HUES64 (cell line): Measurements from ENCODE around the gene WWOX.
"Not testable (repeated sequence)": the region's sequence is repeated elsewhere in the genome, so short reads cannot be mapped to it uniquely, and the experiment has no call there.

Experiments used
- H3K27ac ChIP-seq: 2 replicates; pipeline ENCODE4 v1.7.0; 2013; ENCODE audit warnings: low read depth, low read length, inconsistent platforms
- H3K27me3 ChIP-seq: 2 replicates; pipeline ENCODE4 v1.6.1; 2013; ENCODE audit warnings: mild to moderate bottlenecking, low read length; ENCODE audit not compliant: insufficient read depth
- H3K36me3 ChIP-seq: 2 replicates; pipeline ENCODE4 v1.6.1; 2013; ENCODE audit warnings: mild to moderate bottlenecking, low read length; ENCODE audit not compliant: insufficient read depth
- H3K4me1 ChIP-seq: 2 replicates; pipeline ENCODE4 v1.6.1; 2013; ENCODE audit warnings: mild to moderate bottlenecking, low read length, moderate library complexity; ENCODE audit not compliant: insufficient read depth
- H3K4me3 ChIP-seq: 2 replicates; pipeline ENCODE4 v1.5.1; 2013; ENCODE audit warnings: mild to moderate bottlenecking, low read length, moderate library complexity
- H3K9ac ChIP-seq: 2 replicates; pipeline ENCODE4 v1.6.1; 2013; ENCODE audit warnings: mild to moderate bottlenecking, low read depth, low read length
- H3K9me3 ChIP-seq: 2 replicates; pipeline ENCODE4 v1.6.1; 2013; ENCODE audit warnings: low read depth, low read length; ENCODE audit not compliant: insufficient read depth
- WGBS: fragments of 150-250, 120-280 bp; methylation state at CpG from one replicate; pipeline ENCODE4 v1.1.7; 2013; ENCODE audit warnings: missing lambda C conversion rate; 5-methylcytosine and 5-hydroxymethylcytosine counted together

The WWOX gene

DNA sequence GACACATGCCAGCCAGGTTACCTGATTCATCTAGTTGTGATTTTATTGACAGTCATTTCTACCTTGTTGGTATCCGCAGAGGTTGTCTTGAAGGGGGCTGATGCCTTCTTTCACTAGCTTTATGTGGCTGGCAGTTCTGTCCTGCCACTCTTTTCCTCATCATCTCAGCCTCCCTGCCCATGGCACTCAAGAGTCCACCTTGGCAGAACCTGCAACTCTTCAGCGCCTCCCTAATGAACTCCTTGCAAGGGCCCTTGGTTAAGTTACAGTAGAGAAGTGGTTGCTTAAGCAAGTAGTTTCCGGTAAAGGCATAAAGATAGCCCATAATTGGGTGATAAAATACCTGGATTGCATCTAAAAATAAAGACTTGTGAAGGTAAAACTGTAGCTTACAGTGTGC is 489.9 kb downstream of the WWOX start:
- Histone ChIP-seq H3K4me1 (0 out of 2 replicates have a peak, but pooled peaks cover 2% of the 10 kb centered on the region), H3K36me3 (no peaks in the 10 kb centered on the region), H3K4me3 (no peak overlapping the region), H3K27me3 (no peaks in the 10 kb centered on the region), H3K9me3 (no peaks in the 10 kb centered on the region), H3K9ac (no peak overlapping the region), H3K27ac (no peak overlapping the region)
- WGBS = 95% methylated on average over 3 of the region's 3 CpGs

- Histone ChIP-seq H3K9ac (no peak overlapping the region), H3K4me1 (no peaks in the 10 kb centered on the region), H3K27ac (no peak overlapping the region), H3K4me3 (no peak overlapping the region), H3K27me3 (no peaks in the 10 kb centered on the region), H3K36me3 (no peaks in the 10 kb centered on the region), H3K9me3 (no peaks in the 10 kb centered on the region)
- 96% methylated on average over 5 of the region's 5 CpGs for WGBS
These were observed 492.2 kb downstream of the WWOX start for GRCh38 chr16:78591682-78592103.

DNA sequence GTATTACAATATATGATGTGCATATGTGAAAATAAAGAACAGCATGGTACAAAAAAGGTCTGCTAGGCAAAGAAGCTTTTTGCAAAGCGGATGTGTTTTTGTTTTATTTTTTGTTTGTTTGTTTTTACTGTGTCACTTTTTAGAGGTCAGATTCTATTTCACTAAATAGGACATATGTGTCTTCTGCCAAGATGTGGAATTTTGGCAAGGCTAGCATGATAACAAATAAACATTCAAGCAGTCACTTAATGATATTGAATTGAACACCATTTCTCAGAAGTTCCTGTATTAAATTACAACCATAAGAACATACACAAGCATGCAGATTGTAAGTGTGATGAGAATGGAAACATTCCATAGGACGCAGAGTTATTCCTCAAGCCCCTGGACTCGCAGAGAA is 492.7 kb downstream of the WWOX start:
- no peak overlapping the region for H3K4me3 ChIP-seq
- peaks cover 2% of the 10 kb centered on the region; the same call in 1 of the 2 replicates for H3K4me1 ChIP-seq
- no peak overlapping the region for H3K9ac ChIP-seq
- 96% methylated on average over 3 of the region's 3 CpGs for WGBS
- no peaks in the 10 kb centered on the region for H3K9me3 ChIP-seq
- H3K27ac ChIP-seq = no peak overlapping the region
- H3K36me3 ChIP-seq = no peaks in the 10 kb centered on the region
- no peaks in the 10 kb centered on the region for H3K27me3 ChIP-seq

DNA sequence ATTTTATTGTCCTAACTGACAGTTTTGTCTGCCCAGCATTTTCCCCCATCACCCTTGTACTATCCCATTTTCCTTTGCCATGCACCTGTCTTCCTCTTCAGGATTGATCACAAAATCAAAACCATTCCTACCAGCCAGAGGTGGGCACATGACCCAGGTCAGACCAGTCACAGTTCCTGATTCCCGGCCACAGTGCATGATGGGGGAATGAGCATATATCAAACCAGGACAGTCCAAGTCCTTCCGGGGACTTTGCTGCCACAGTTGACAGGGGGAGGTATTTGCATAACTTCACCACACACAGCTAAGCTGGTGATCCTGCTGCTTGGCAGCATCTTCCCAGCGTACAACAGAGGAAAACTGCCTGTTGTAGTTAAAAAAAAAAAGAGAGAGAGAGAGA is 493.9 kb downstream of the WWOX start:
- no peaks in the 10 kb centered on the region for H3K27me3 ChIP-seq
- 58% methylated on average over 3 of the region's 3 CpGs for WGBS
- peaks cover 4% of the 10 kb centered on the region; the same call in 1 of the 2 replicates for H3K4me1 ChIP-seq
- no peak overlapping the region for H3K4me3 ChIP-seq
- H3K27ac ChIP-seq = no peak overlapping the region
- H3K9ac ChIP-seq = no peak overlapping the region
- no peaks in the 10 kb centered on the region for H3K36me3 ChIP-seq
- no peaks in the 10 kb centered on the region for H3K9me3 ChIP-seq

- WGBS = 90% methylated on average over 6 of the region's 7 CpGs
- Histone ChIP-seq H3K36me3 (no peaks in the 10 kb centered on the region), H3K27me3 (no peaks in the 10 kb centered on the region), H3K4me3 (no peak overlapping the region), H3K27ac (no peak overlapping the region), H3K4me1 (peaks cover 8% of the 10 kb centered on the region; the same call in 1 of the 2 replicates), H3K9ac (no peak overlapping the region), H3K9me3 (no peaks in the 10 kb centered on the region)
These were observed 494.7 kb downstream of the WWOX start for GRCh38 chr16:78594191-78594590.

DNA sequence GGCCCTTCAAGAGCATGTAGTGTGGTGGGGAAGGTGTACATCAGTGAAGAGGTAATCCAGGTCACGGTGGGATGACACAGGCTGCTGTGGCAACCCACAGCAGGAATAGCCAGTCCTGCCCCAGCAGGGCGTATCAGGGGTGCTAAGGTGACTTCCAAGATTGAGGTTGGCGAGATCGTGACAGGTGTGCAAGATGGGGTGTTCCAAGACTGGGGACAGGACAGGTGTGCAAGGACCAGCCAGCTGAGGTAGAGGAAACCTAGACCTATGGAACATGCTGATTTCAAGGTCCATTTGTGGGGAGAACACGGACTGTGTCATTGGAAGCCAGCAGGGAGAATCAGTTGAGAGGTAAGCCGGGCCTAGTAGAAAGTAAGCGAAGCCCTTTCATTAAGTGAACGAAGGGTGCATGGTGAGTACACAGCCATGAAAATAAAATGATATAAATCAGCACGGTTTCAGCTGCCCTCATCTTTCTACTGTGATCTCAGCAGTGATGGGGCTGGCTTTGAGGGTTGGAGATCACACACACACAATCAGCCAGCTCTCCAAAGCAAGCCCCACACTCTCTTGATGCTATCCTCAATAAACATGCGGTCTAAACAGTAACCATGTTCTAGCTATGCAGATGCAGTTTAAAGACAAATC is 497.0 kb downstream of the WWOX start:
- H3K4me1 ChIP-seq = peaks cover 16% of the 10 kb centered on the region; the same call in 1 of the 2 replicates
- no peaks in the 10 kb centered on the region for H3K36me3 ChIP-seq
- H3K27me3 ChIP-seq = no peaks in the 10 kb centered on the region
- H3K4me3 ChIP-seq = no peak overlapping the region
- no peaks in the 10 kb centered on the region for H3K9me3 ChIP-seq
- no peak overlapping the region for H3K9ac ChIP-seq
- no peak overlapping the region for H3K27ac ChIP-seq
- WGBS = 93% methylated on average over 10 of the region's 10 CpGs

DNA sequence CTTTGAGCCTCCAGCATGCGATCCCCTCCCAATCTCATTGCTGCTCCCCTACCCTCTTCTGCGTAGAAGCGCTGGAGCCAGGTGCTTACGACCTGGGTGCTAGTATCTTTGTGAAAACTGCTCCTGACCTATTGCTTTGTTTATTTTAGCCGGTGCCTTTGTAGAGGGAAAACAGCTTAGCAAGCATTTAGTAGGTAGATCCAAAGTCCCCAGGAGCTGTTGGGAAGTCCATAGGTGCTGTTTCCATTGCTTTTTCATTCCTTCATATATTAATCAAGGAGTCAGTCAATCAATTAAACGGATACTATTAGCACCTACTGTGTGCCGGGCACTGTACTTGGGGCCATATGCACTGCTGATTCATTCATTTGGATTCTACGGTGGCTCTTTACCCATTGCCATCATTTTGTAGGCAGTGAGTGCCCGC is 497.6 kb downstream of the WWOX start:
- Histone ChIP-seq H3K4me3 (no peak overlapping the region), H3K36me3 (no peaks in the 10 kb centered on the region), H3K27ac (no peak overlapping the region), H3K27me3 (no peaks in the 10 kb centered on the region), H3K9ac (no peak overlapping the region), H3K4me1 (peaks cover 17% of the 10 kb centered on the region; the same call in 1 of the 2 replicates), H3K9me3 (no peaks in the 10 kb centered on the region)
- WGBS = 92% methylated on average over 9 of the region's 9 CpGs

- H3K27me3 ChIP-seq = no peaks in the 10 kb centered on the region
- no peaks in the 10 kb centered on the region for H3K9me3 ChIP-seq
- H3K36me3 ChIP-seq = no peaks in the 10 kb centered on the region
- no peak overlapping the region for H3K4me3 ChIP-seq
- 95% methylated on average over 8 of the region's 9 CpGs for WGBS
- no peak overlapping the region for H3K9ac ChIP-seq
- no peak overlapping the region for H3K27ac ChIP-seq
- peaks cover 17% of the 10 kb centered on the region; the same call in 1 of the 2 replicates for H3K4me1 ChIP-seq
These were observed 498.5 kb downstream of the WWOX start for GRCh38 chr16:78597809-78598570.

- no peaks in the 10 kb centered on the region for H3K36me3 ChIP-seq
- no peak overlapping the region for H3K9ac ChIP-seq
- no peaks in the 10 kb centered on the region for H3K9me3 ChIP-seq
- H3K27ac ChIP-seq = no peak overlapping the region
- WGBS = 95% methylated on average over 4 of the region's 4 CpGs
- H3K4me1 ChIP-seq = peaks cover 17% of the 10 kb centered on the region; the same call in 1 of the 2 replicates
- no peak overlapping the region for H3K4me3 ChIP-seq
- no peaks in the 10 kb centered on the region for H3K27me3 ChIP-seq
These were observed 499.8 kb downstream of the WWOX start for GRCh38 chr16:78599271-78599670.

GRCh38 chr16:78604423-78605062 is 505.1 kb downstream of the WWOX start:
- not testable (repeated sequence) for H3K27me3 ChIP-seq, H3K9me3 ChIP-seq, H3K9ac ChIP-seq, H3K27ac ChIP-seq, H3K4me3 ChIP-seq, H3K36me3 ChIP-seq
- WGBS = no CpG with 5 or more reads among the region's 2 CpGs
- peaks cover 50% of the 10 kb centered on the region for H3K4me1 ChIP-seq

DNA sequence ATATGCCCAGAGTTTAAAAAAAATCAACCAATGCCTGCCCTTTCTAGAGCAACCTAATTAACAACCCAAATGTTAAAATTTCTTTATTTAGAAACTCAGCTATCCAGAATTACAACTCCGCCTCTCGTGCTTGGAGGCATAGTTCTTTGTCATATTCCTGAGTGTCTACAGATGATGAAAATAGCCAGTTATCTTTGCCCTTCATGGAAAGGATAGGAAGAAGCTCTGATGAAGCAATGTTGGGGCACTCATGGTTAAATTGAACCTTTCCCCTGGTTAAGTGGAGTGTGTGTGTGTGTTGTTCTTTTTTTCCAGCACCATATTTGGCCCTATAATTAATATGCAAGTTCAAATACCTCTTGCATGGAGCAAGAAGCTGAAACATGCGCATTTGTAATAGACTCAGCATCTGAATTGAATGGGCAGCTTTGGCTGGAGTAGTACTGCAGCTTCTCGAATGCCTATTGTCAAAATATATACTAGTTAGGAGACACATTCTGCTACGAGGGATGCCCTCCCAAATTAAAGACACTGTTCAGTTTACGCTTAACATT is 506.2 kb downstream of the WWOX start:
- H3K27me3 ChIP-seq = no peaks in the 10 kb centered on the region
- WGBS = 82% methylated on average over 6 of the region's 6 CpGs
- H3K4me3 ChIP-seq = no peak overlapping the region
- no peaks in the 10 kb centered on the region for H3K9me3 ChIP-seq
- no peaks in the 10 kb centered on the region for H3K36me3 ChIP-seq
- H3K9ac ChIP-seq = no peak overlapping the region
- H3K27ac ChIP-seq = peak overlapping the region; percentile 57; the same call in 1 of the 2 replicates
- H3K4me1 ChIP-seq = peaks cover 54% of the 10 kb centered on the region
